ENCODE data around the gene OAS3.

OAS3 gene

DNA sequence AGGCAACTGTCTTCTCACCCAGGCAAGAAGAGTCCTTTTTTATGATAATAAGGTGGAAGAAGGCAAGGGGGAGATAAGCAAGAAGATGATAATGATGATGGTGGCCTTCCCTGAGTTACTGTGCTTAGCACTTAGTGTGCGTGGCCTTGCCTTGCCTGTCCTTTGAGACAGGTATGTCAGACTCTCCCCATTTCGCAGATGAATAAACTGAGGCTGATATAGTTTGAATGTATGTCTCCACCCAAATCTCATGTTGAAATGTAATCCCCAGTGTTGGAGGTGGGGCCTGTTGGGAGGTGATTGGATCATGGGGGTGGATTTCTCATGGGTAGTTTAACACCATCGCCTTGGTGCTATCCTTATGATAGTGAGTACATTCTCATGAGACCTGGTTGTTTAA, 8.6 kb upstream of the OAS3 start:
- Histone ChIP-seq H3K4me1 (no peaks in the 10 kb centered on the region), H3K27me3 (no peaks in the 10 kb centered on the region), H3K27ac (no peak overlapping the region), H3K9me3 (no peaks in the 10 kb centered on the region), H3K36me3 (no peaks in the 10 kb centered on the region), H3K4me3 (no peak overlapping the region)
- DNase-seq = no peak
- TF ChIP-seq, protein P1, sequence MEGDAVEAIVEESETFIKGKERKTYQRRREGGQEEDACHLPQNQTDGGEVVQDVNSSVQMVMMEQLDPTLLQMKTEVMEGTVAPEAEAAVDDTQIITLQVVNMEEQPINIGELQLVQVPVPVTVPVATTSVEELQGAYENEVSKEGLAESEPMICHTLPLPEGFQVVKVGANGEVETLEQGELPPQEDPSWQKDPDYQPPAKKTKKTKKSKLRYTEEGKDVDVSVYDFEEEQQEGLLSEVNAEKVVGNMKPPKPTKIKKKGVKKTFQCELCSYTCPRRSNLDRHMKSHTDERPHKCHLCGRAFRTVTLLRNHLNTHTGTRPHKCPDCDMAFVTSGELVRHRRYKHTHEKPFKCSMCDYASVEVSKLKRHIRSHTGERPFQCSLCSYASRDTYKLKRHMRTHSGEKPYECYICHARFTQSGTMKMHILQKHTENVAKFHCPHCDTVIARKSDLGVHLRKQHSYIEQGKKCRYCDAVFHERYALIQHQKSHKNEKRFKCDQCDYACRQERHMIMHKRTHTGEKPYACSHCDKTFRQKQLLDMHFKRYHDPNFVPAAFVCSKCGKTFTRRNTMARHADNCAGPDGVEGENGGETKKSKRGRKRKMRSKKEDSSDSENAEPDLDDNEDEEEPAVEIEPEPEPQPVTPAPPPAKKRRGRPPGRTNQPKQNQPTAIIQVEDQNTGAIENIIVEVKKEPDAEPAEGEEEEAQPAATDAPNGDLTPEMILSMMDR (IDR thresholded peaks at IDR 0.05) = no peak
- intact Hi-C loops (cut with DNase I; ENCODE audit: low total_unique reads) = no loop called here

DNA sequence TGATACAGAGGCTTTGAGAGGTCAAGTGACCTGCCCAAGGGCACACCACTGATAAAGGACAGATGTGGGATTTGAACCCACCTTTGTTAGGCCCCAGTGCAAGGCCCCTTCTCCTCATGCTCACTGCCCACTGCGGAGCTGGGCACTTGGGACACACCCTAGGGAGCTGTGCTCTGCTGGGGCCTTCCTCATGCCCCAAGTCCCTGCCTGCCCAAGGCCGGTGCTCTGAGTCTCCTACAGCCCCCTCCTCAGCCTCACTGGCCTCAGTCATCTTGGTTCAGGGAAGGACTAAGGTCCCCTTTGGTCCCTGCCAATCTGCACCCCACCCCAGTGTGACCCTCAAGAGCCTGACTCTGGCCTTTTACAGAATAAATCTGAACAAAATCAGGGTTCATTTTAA, 7.9 kb upstream of the OAS3 start:
- no peaks in the 10 kb centered on the region for H3K27me3 ChIP-seq
- intact Hi-C loops (cut with DNase I; ENCODE audit: low total_unique reads) = no loop called here
- no peak overlapping the region for H3K27ac ChIP-seq
- H3K4me1 ChIP-seq = no peaks in the 10 kb centered on the region
- H3K36me3 ChIP-seq = no peaks in the 10 kb centered on the region
- no peak for DNase-seq
- H3K4me3 ChIP-seq = no peak overlapping the region
- H3K9me3 ChIP-seq = no peaks in the 10 kb centered on the region
- TF ChIP-seq, protein P1 (IDR thresholded peaks at IDR 0.05) = no peak

DNA sequence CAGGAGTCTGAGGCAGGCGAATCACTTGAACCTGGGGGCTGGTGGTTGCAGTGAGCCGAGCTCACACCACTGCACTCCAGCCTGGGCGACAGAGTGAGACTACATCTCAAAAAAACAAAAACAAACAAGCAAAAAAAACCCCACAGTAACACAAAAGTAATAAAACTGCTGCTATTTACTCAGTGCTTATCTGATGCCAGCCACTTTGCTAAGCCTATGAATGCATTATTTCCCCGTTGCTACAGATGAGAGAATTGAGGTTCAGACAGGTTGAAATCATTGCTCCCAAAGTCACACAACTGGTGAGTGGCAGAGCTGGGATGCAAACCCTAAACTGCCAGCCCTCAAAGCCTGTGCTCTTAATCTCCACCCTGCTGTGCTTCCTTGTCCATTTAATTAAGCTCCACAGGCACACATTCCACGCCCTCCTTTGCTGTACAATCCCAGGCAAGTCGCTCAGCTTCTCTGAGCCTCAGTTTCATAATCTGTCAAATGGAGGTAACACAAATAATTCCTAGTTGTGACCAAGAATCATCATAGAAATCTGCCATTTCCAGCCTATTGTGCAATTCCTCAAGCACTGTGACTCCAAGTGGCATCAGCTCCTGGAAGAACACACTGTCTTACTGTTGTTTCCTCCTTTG, 5.7 kb upstream of the OAS3 start:
- TF ChIP-seq, protein P1 (IDR thresholded peaks at IDR 0.05) = no peak
- H3K27me3 ChIP-seq = no peaks in the 10 kb centered on the region
- no peaks in the 10 kb centered on the region for H3K36me3 ChIP-seq
- H3K27ac ChIP-seq = no peak overlapping the region
- H3K9me3 ChIP-seq = no peaks in the 10 kb centered on the region
- H3K4me3 ChIP-seq = no peak overlapping the region
- peaks cover 0 to under 1% (median 0%) of the 10 kb centered on the region in 4 donors for H3K4me1 ChIP-seq
- no peak for DNase-seq
- intact Hi-C loops (cut with DNase I; ENCODE audit: low total_unique reads) = no loop called here

DNA sequence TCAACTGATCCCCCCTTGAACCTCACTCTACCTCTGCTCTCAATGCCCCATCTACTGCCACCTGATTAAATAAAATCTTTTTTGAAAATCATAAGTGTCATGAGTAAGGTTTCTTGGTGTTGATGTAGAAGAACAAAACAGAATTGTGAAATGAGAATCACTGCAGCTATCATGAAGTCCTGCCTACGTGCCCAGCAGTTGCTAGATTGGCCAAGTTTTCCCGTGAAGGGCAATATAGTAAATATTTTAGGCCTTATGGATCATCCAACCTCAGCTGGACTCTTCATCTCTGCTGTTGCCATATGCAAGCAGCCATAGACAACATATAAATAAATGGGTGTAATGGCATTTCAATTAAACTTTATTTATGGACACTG, 5.2 kb upstream of the OAS3 start:
- H3K27me3 ChIP-seq = no peaks in the 10 kb centered on the region
- DNase-seq = no peak
- H3K4me3 ChIP-seq = no peak overlapping the region
- intact Hi-C loops (cut with DNase I; ENCODE audit: low total_unique reads) = no loop called here
- no peaks in the 10 kb centered on the region for H3K36me3 ChIP-seq
- H3K27ac ChIP-seq = no peak overlapping the region
- no peaks in the 10 kb centered on the region for H3K9me3 ChIP-seq
- TF ChIP-seq, protein P1 (IDR thresholded peaks at IDR 0.05) = no peak
- H3K4me1 ChIP-seq = peaks cover 0 to 3% (median 0%) of the 10 kb centered on the region in 4 donors

DNA sequence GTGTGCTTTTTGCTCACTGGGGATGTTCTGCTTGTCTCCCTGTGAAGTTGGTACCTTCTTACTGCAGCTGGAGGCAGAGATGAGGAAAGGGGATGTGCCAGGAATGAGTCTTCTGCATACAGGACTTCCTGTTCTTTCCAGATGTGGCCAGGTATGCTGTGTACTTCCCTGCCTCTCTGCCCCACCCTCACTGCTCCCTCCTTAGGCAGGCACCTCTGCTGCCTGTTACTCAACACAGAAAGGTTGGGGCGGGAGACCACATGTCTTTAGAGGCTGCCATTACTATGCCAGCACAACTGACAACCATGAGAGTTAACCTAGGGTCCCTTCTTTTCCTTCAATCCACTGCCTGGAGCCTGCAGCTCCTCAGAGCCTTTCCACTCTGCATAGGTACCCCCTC, 2.0 kb upstream of the OAS3 start:
- TF ChIP-seq, protein P1 (IDR thresholded peaks at IDR 0.05) = no peak
- Histone ChIP-seq H3K4me1 (peaks cover 0 to 17% (median 10%) of the 10 kb centered on the region in 4 donors), H3K27me3 (no peaks in the 10 kb centered on the region), H3K36me3 (no peaks in the 10 kb centered on the region), H3K27ac (no peak overlapping the region), H3K4me3 (no peak overlapping the region), H3K9me3 (no peaks in the 10 kb centered on the region)
- intact Hi-C loops (cut with DNase I; ENCODE audit: low total_unique reads) = no loop called here
- DNase-seq = no peak

DNA sequence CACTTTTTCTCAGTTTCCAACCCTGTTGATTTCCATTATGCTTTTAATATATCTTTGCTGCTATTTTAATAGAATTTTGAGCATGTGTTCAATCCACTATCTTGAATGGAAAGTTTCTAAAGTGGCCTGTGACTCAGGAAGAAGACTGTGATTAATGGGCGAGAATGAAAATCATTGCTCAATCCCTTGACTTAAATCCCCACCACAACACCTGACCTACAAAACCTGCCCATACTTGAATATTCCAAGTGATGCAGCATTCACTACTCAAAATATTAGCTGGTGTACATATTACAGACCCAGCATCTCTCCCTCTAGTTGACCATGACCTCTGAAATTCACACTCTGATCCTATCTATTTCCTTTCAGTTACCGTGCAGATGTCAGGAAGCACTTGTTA, 1.3 kb upstream of the OAS3 start:
- no peak for DNase-seq
- TF ChIP-seq, protein P1 (IDR thresholded peaks at IDR 0.05) = no peak
- no peak overlapping the region for H3K27ac ChIP-seq
- H3K27me3 ChIP-seq = no peaks in the 10 kb centered on the region
- intact Hi-C loops (cut with DNase I; ENCODE audit: low total_unique reads) = no loop called here
- peaks cover 0 to 17% (median 10%) of the 10 kb centered on the region in 4 donors for H3K4me1 ChIP-seq
- H3K36me3 ChIP-seq = no peaks in the 10 kb centered on the region
- no peak overlapping the region for H3K4me3 ChIP-seq
- H3K9me3 ChIP-seq = no peaks in the 10 kb centered on the region
